Esophagus muscularis mucosa (tissue), 4 donors: ENCODE measurements around the gene CROT. TPM values are rescaled to one million over a fixed set of nuclear protein-coding genes. Genes with fewer than 3 reads are reported as not detected.

ENCODE experiments used
- DNase-seq: peaks from one replicate; pipeline ENCODE4 v3.0.0-alpha.2; 2017; ENCODE audit errors: extremely low spot score
- H3K27ac ChIP-seq, 4 donors: fragments of 200-600 bp; sonication (generic); replicated peaks in 1 of 4; 1 replicate in 3 of 4; 2 replicates in 1 of 4; pipeline ENCODE4 v1.5.1; 2016 to 2019; ENCODE audit warnings: mild to moderate bottlenecking in 1 of 4
- H3K27me3 ChIP-seq, 4 donors: fragments of 200-600 bp; sonication (generic); one replicate each; pipeline versions ENCODE4 v1.5.1 to v1.6.0; 2016 to 2019
- H3K36me3 ChIP-seq, 4 donors: fragments of 200-600 bp; sonication (generic); one replicate each; pipeline ENCODE4 v1.5.1; 2016 to 2019
- H3K4me1 ChIP-seq, 4 donors: fragments of 200-600 bp; sonication (generic); one replicate each; pipeline ENCODE4 v1.5.1; 2016 to 2019
- H3K4me3 ChIP-seq, 4 donors: fragments of 200-600 bp; sonication (generic); 1 replicate in 2 of 4; 2 replicates in 2 of 4; pipeline ENCODE4 v1.5.1; 2016 to 2019; ENCODE audit warnings: mild to moderate bottlenecking in 4 of 4, moderate library complexity in 1 of 4
- H3K9me3 ChIP-seq, 4 donors: fragments of 200-600 bp; sonication (generic); 1 replicate in 3 of 4; 2 replicates in 1 of 4; pipeline ENCODE4 v1.5.1; 2016 to 2019
- CTCF ChIP-seq, 3 experiments: fragments of 200-600 bp in 2 of 3; fragments of 450-650 bp in 1 of 3; sonication (generic) in 2 of 3; IDR thresholded peaks; one replicate each; pipeline ENCODE4 v1.5.1; 2017 to 2019; ENCODE audit warnings: antibody characterized with exemption in 3 of 3, mild to moderate bottlenecking in 2 of 3, moderate library complexity in 1 of 3
- EP300 ChIP-seq: sonication (generic); formaldehyde crosslinking; IDR thresholded peaks from one replicate; pipeline ENCODE4 v1.6.1; 2017; ENCODE audit warnings: antibody characterized with exemption
- POLR2A ChIP-seq: fragments of 450-650 bp; IDR thresholded peaks from one replicate; pipeline ENCODE4 v1.6.1; 2017; ENCODE audit warnings: antibody characterized with exemption, moderate library complexity, mild to moderate bottlenecking, low read depth
- POLR2AphosphoS5 ChIP-seq, 2 donors: sonication (generic); formaldehyde crosslinking; IDR thresholded peaks; one replicate each; pipeline ENCODE4 v1.6.1; 2017; ENCODE audit warnings: antibody characterized with exemption in 2 of 2
- WGBS: methylation state at CpG from one replicate; pipeline ENCODE4 v1.1.5; 2018; 5-methylcytosine and 5-hydroxymethylcytosine counted together
- intact Hi-C: fragments of 100-400 bp; cut with DNase I; formaldehyde crosslinking; loops from one replicate; pipeline ENCODE4 v1.15.1; 2023
- total RNA-seq, 4 donors: library from RNA; depleted of rRNA; stranded (reverse); fragments of >200 nt; gene quantifications; one replicate each; pipeline versions ENCODE4 v1.1.0 to v1.2.1, GENCODE V29; 2016

The CROT gene
- total RNA-seq, 4 donors from 2014 or later: 9.1 to 10.8 (median 9.6) TPM

GRCh38 chr7:87413951-87414793, 68.7 kb downstream of the CROT start:
- H3K27ac ChIP-seq: no peak overlapping the region

GRCh38 chr7:87414794-87415188, 69.3 kb downstream of the CROT start:
- TF ChIP-seq POLR2A: no peak
- TF ChIP-seq EP300: no peak
- TF ChIP-seq CTCF (IDR thresholded peaks at IDR 0.05): no peak
- TF ChIP-seq POLR2AphosphoS5 (IDR thresholded peaks at IDR 0.05): no peak
- intact Hi-C loops: no loop called here
- H3K4me1 ChIP-seq: no peaks in the 10 kb centered on the region
- no peaks in the 10 kb centered on the region for H3K9me3 ChIP-seq
- H3K27ac ChIP-seq: no peak overlapping the region
- no peak overlapping the region for H3K4me3 ChIP-seq
- no peak for DNase-seq
- H3K27me3 ChIP-seq: no peaks in the 10 kb centered on the region
- H3K36me3 ChIP-seq: no peaks in the 10 kb centered on the region
- 70% methylated on average over 2 of the region's 2 CpGs for whole genome bisulfite sequencing

More at GRCh38 chr7:87413951-87414793, 68.7 kb downstream of the CROT start:
- intact Hi-C loops: no loop called here
- Histone ChIP-seq H3K27me3 (no peaks in the 10 kb centered on the region), H3K4me1 (no peaks in the 10 kb centered on the region), H3K4me3 (no peak overlapping the region), H3K36me3 (no peaks in the 10 kb centered on the region), H3K9me3 (no peaks in the 10 kb centered on the region)
- WGBS: 63% methylated on average over 4 of the region's 4 CpGs
- no peak for DNase-seq
- TF ChIP-seq EP300 (no peak), POLR2AphosphoS5 (IDR thresholded peaks at IDR 0.05) (no peak), CTCF (IDR thresholded peaks at IDR 0.05) (no peak), POLR2A (no peak)

GRCh38 chr7:87416682-87417587, 71.5 kb downstream of the CROT start:
- 51% methylated on average over 5 of the region's 5 CpGs for WGBS
- no peaks in the 10 kb centered on the region for H3K9me3 ChIP-seq
- no peak overlapping the region for H3K4me3 ChIP-seq
- no peaks in the 10 kb centered on the region for H3K36me3 ChIP-seq
- no peak overlapping the region for H3K27ac ChIP-seq
- H3K4me1 ChIP-seq: no peaks in the 10 kb centered on the region
- TF ChIP-seq POLR2A: no peak
- TF ChIP-seq CTCF (IDR thresholded peaks at IDR 0.05): peak; percentile 63 to 68 (median 64)
- H3K27me3 ChIP-seq: no peaks in the 10 kb centered on the region
- DNase-seq: no peak
- intact Hi-C loops: loop anchor here (1.0 kb wide), 1 partner anchor 105 kb away; no protein-coding TSS in a partner anchor

- no peak for DNase-seq
- Histone ChIP-seq H3K27me3 (no peaks in the 10 kb centered on the region), H3K4me3 (no peak overlapping the region), H3K36me3 (no peaks in the 10 kb centered on the region), H3K4me1 (no peaks in the 10 kb centered on the region), H3K27ac (no peak overlapping the region), H3K9me3 (no peaks in the 10 kb centered on the region)
- intact Hi-C loops: no loop called here
- 91% methylated on average over 4 of the region's 4 CpGs for WGBS
- TF ChIP-seq POLR2AphosphoS5 (IDR thresholded peaks at IDR 0.05) (no peak), POLR2A (no peak), CTCF (IDR thresholded peaks at IDR 0.05) (no peak)
Observed at GRCh38 chr7:87420173-87420572, 74.7 kb downstream of the CROT start.
